GM23248 (cell line): Measurements from ENCODE around the gene JPH2. TPM values are rescaled to one million over a fixed set of nuclear protein-coding genes. Genes with fewer than 3 reads are reported as not detected.

Experiments
- DNase-seq: peaks from one replicate; pipeline ENCODE4 v3.0.0-alpha.2; 2015
- H2AFZ ChIP-seq: fragments of 200-600 bp; sonication (generic); 2 replicates; pipeline ENCODE4 v1.6.1; 2016; ENCODE audit warnings: antibody characterized with exemption
- H3F3A ChIP-seq: fragments of 200-600 bp; sonication (generic); 2 replicates; pipeline ENCODE4 v1.6.1; 2016; ENCODE audit warnings: mild to moderate bottlenecking, antibody characterized with exemption, mixed run types; ENCODE audit not compliant: insufficient read depth
- H3K27ac ChIP-seq: fragments of 200-600 bp; sonication (generic); 2 replicates; pipeline ENCODE4 v1.5.1; 2016; ENCODE audit warnings: mild to moderate bottlenecking
- H3K27me3 ChIP-seq: fragments of 200-600 bp; sonication (generic); replicated peaks from 2 replicates; pipeline ENCODE4 v1.6.1; 2016; ENCODE audit warnings: mild to moderate bottlenecking; ENCODE audit not compliant: insufficient read depth
- H3K36me3 ChIP-seq: fragments of 200-600 bp; sonication (generic); 2 replicates; pipeline ENCODE4 v1.6.1; 2016; ENCODE audit warnings: low read depth, mild to moderate bottlenecking
- H3K4me1 ChIP-seq: fragments of 200-600 bp; sonication (generic); 2 replicates; pipeline ENCODE4 v1.6.1; 2016; ENCODE audit warnings: mild to moderate bottlenecking; ENCODE audit not compliant: insufficient read depth
- H3K4me2 ChIP-seq: fragments of 200-600 bp; sonication (generic); one replicate; pipeline ENCODE4 v1.6.1; 2016; ENCODE audit warnings: mild to moderate bottlenecking; ENCODE audit not compliant: unreplicated experiment
- H3K4me3 ChIP-seq: fragments of 200-600 bp; sonication (generic); 2 replicates; pipeline ENCODE4 v1.5.1; 2016; ENCODE audit warnings: mild to moderate bottlenecking
- H3K79me2 ChIP-seq: fragments of 200-600 bp; sonication (generic); 2 replicates; pipeline ENCODE4 v1.6.1; 2016; ENCODE audit warnings: mild to moderate bottlenecking; ENCODE audit not compliant: insufficient read depth
- H3K9ac ChIP-seq: fragments of 200-600 bp; sonication (generic); 2 replicates; pipeline ENCODE4 v1.6.1; 2016; ENCODE audit warnings: mild to moderate bottlenecking
- H3K9me2 ChIP-seq: fragments of 200-600 bp; sonication (generic); 2 replicates; pipeline ENCODE4 v1.6.1; 2016; ENCODE audit warnings: mixed run types, mild to moderate bottlenecking, moderate library complexity; ENCODE audit not compliant: insufficient read depth
- H3K9me3 ChIP-seq: fragments of 200-600 bp; sonication (generic); one replicate; pipeline ENCODE4 v1.6.1; 2017; ENCODE audit warnings: low read depth
- H4K20me1 ChIP-seq: fragments of 200-600 bp; sonication (generic); 2 replicates; pipeline ENCODE4 v1.6.0; 2016; ENCODE audit not compliant: insufficient read depth
- EZH2 ChIP-seq: fragments of 200-600 bp; sonication (generic); IDR thresholded peaks from 2 replicates; pipeline ENCODE4 v1.6.1; 2018; ENCODE audit warnings: antibody characterized with exemption, mild to moderate bottlenecking; ENCODE audit not compliant: insufficient read depth, poor library complexity, severe bottlenecking
- EZH2phosphoT487 ChIP-seq: fragments of 200-600 bp; sonication (generic); IDR thresholded peaks from 2 replicates; pipeline ENCODE4 v1.6.1; 2018; ENCODE audit warnings: antibody characterized with exemption, moderate library complexity, mild to moderate bottlenecking, low read depth; ENCODE audit not compliant: insufficient read depth
- WGBS, 2 experiments: methylation state at CpG; one replicate each; pipeline ENCODE4 v1.1.6; 2015 to 2017; ENCODE audit warnings: low lambda C conversion rate in 2 of 2, low coverage in 1 of 2; ENCODE audit errors: missing lambda C conversion rate in 2 of 2; 5-methylcytosine and 5-hydroxymethylcytosine counted together
- in situ Hi-C: fragments of 300-500 bp; cut with MboI; formaldehyde crosslinking; loops from 2 replicates; pipeline ENCODE4 v1.15.0; 2020
- polyA plus RNA-seq: library from polyadenylated mRNA; unstranded; fragments of >200 nt; fragmentation: Nextera tagmentation; extraction: Ambion mirVana; gene quantifications from 2 replicates; pipeline ENCODE4 v1.2.1, GENCODE V29; 2016
- total RNA-seq: library from RNA; depleted of rRNA; stranded (reverse); fragments of >200 nt; shearing (Covaris generic); gene quantifications from 2 replicates; pipeline ENCODE4 v1.2.3, GENCODE V29; 2014

Gene JPH2
- total and polyA plus RNA-seq, 2 experiments from 2014 or later, result 1.8 to 9.7 TPM

- no peaks in the 10 kb centered on the region for H3K79me2 ChIP-seq
- DNase-seq, result no peak
- H3K9me2 ChIP-seq, result no peaks in the 10 kb centered on the region
- H3K36me3 ChIP-seq, result no peaks in the 10 kb centered on the region
- H2AFZ ChIP-seq, result no peak overlapping the region
- H4K20me1 ChIP-seq, result no peaks in the 10 kb centered on the region
- H3K27me3 ChIP-seq, result no peaks in the 10 kb centered on the region
- no peaks in the 10 kb centered on the region for H3K4me1 ChIP-seq
- H3F3A ChIP-seq, result no peaks in the 10 kb centered on the region
- no peak overlapping the region for H3K27ac ChIP-seq
- H3K9ac ChIP-seq, result no peak overlapping the region
- TF ChIP-seq EZH2phosphoT487 (no peak), EZH2 (no peak)
- 50 to 53% methylated on average over 17 of the region's 17 CpGs for WGBS, 2 experiments
- no peak overlapping the region for H3K4me2 ChIP-seq
- H3K9me3 ChIP-seq, result no peaks in the 10 kb centered on the region
- in situ Hi-C loops, result no loop called here
- no peak overlapping the region for H3K4me3 ChIP-seq
Observed at GRCh38 chr20:44070139-44070900, 116.7 kb downstream of the JPH2 start.

- H3K9me2 ChIP-seq, result no peaks in the 10 kb centered on the region
- H2AFZ ChIP-seq, result no peak overlapping the region
- H3K4me1 ChIP-seq, result no peaks in the 10 kb centered on the region
- no peak overlapping the region for H3K4me2 ChIP-seq
- H3K4me3 ChIP-seq, result no peak overlapping the region
- TF ChIP-seq EZH2phosphoT487 (no peak), EZH2 (no peak)
- no peak for DNase-seq
- no peaks in the 10 kb centered on the region for H3K36me3 ChIP-seq
- in situ Hi-C loops, result no loop called here
- H3K27me3 ChIP-seq, result no peaks in the 10 kb centered on the region
- no peaks in the 10 kb centered on the region for H4K20me1 ChIP-seq
- H3F3A ChIP-seq, result no peaks in the 10 kb centered on the region
- H3K9me3 ChIP-seq, result no peaks in the 10 kb centered on the region
- H3K9ac ChIP-seq, result no peak overlapping the region
- H3K27ac ChIP-seq, result no peak overlapping the region
- no peaks in the 10 kb centered on the region for H3K79me2 ChIP-seq
- WGBS, 2 experiments, result 87% methylated on average over 26 of the region's 26 CpGs
Observed at GRCh38 chr20:44069203-44070011, 117.6 kb downstream of the JPH2 start.

GRCh38 chr20:44068316-44069201 is 118.4 kb downstream of the JPH2 start:
- WGBS, 2 experiments, result 77 to 79% methylated on average over 29 to 30 of the region's 30 CpGs
- no peak overlapping the region for H2AFZ ChIP-seq

GRCh38 chr20:44067650-44068081 is 119.3 kb downstream of the JPH2 start:
- Histone ChIP-seq H3K9ac (no peak overlapping the region), H3K4me3 (no peak overlapping the region), H3K27ac (no peak overlapping the region), H3K9me2 (no peaks in the 10 kb centered on the region), H3K79me2 (no peaks in the 10 kb centered on the region), H3K36me3 (no peaks in the 10 kb centered on the region), H3K4me1 (no peaks in the 10 kb centered on the region), H3F3A (no peaks in the 10 kb centered on the region), H3K27me3 (no peaks in the 10 kb centered on the region), H3K9me3 (no peaks in the 10 kb centered on the region), H3K4me2 (no peak overlapping the region), H2AFZ (no peak overlapping the region), H4K20me1 (no peaks in the 10 kb centered on the region)
- in situ Hi-C loops, result no loop called here
- WGBS, 2 experiments, result 91 to 93% methylated on average over 15 of the region's 15 CpGs
- DNase-seq, result no peak
- TF ChIP-seq EZH2, result no peak
- TF ChIP-seq EZH2phosphoT487, result no peak

More at GRCh38 chr20:44068316-44069201, 118.4 kb downstream of the JPH2 start:
- Histone ChIP-seq H3K79me2 (no peaks in the 10 kb centered on the region), H3K9me3 (no peaks in the 10 kb centered on the region), H3K4me1 (no peaks in the 10 kb centered on the region), H4K20me1 (no peaks in the 10 kb centered on the region), H3K27me3 (no peaks in the 10 kb centered on the region), H3K9me2 (no peaks in the 10 kb centered on the region), H3K27ac (no peak overlapping the region), H3K36me3 (no peaks in the 10 kb centered on the region), H3F3A (no peaks in the 10 kb centered on the region), H3K4me3 (no peak overlapping the region), H3K4me2 (no peak overlapping the region), H3K9ac (no peak overlapping the region)
- in situ Hi-C loops, result no loop called here
- no peak for TF ChIP-seq EZH2phosphoT487
- no peak for TF ChIP-seq EZH2
- DNase-seq, result no peak
